HAP-1 (cell line): ENCODE results near the gene BTBD1.
"Not testable (repeated sequence)": the region's sequence is repeated elsewhere in the genome, so short reads cannot be mapped to it uniquely, and the experiment has no call there.

Experiments
- DNase-seq, 2 experiments: peaks; one replicate each; pipeline ENCODE4 v3.0.0-alpha.2; 2016 to 2020; ENCODE audit warnings: low spot score in 2 of 2
- H3K27me3 ChIP-seq: fragments of 250-450 bp; sonication (Bioruptor Pico); 2 replicates; pipeline ENCODE4 v1.5.1; 2020; ENCODE audit warnings: low read depth, mild to moderate bottlenecking, moderate library complexity
- H3K36me3 ChIP-seq: fragments of 250-450 bp; sonication (Bioruptor Pico); replicated peaks from 2 replicates; pipeline ENCODE4 v1.5.1; 2020; ENCODE audit warnings: mild to moderate bottlenecking
- H3K4me1 ChIP-seq: fragments of 250-450 bp; sonication (Bioruptor Pico); 2 replicates; pipeline ENCODE4 v1.5.1; 2020; ENCODE audit warnings: mild to moderate bottlenecking
- H3K4me3 ChIP-seq: fragments of 250-450 bp; sonication (Bioruptor Pico); 2 replicates; pipeline ENCODE4 v1.5.1; 2020; ENCODE audit warnings: mild to moderate bottlenecking, moderate library complexity
- H3K9me3 ChIP-seq: fragments of 250-450 bp; sonication (Bioruptor Pico); 2 replicates; pipeline ENCODE4 v1.5.1; 2020; ENCODE audit warnings: mild to moderate bottlenecking, moderate library complexity
- in situ Hi-C: fragments of 300-500 bp; cut with MboI; formaldehyde crosslinking; loops from 3 replicates; pipeline ENCODE4 v1.14.3; 2020; ENCODE audit warnings: low sequenced_read_pairs, inconsistent platforms, mixed read lengths

BTBD1 gene

GRCh38 chr15:83106994-83107840, 40.2 kb upstream of the BTBD1 start, which contains the start of gene TM6SF1:
Gene TM6SF1, plus strand, starts transcription at chr15:83107645. Its CDS starts 36 bp downstream, at chr15:83107681.
- peaks cover 13% of the 10 kb centered on the region for H3K4me1 ChIP-seq
- no peaks in the 10 kb centered on the region for H3K9me3 ChIP-seq
- H3K27me3 ChIP-seq: 0 out of 2 replicates have a peak, but pooled peaks cover 3% of the 10 kb centered on the region
- peak; percentile 28 to 66 for DNase-seq
- peak within 1 kb of the TSS; percentile 46 for H3K4me3 ChIP-seq
- H3K36me3 ChIP-seq: no peaks in the 10 kb centered on the region
- in situ Hi-C loops: no loop called here

DNA sequence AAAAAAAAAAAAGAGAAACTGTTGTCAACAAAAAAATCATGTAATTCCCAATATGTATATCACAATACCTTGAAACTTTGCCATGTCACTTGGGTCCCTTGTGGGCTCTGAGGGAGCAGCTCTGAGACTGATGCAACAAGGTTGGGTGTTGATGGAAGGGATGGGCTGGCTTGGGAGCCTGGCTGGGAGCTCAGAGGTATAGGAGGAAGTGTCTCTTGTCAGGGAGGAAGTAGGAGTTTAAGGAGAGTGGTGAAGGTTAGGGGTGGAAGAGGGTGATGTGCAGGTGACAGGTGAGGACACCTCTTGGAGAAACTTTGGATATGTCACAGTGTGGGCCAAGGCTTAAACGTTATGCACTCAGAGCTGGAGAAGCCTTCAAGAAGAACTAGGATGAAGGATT, 38.4 kb upstream of the BTBD1 start:
- H3K27me3 ChIP-seq: 0 out of 2 replicates have a peak, but pooled peaks cover 3% of the 10 kb centered on the region
- H3K4me1 ChIP-seq: peaks cover 13% of the 10 kb centered on the region
- in situ Hi-C loops: no loop called here
- H3K9me3 ChIP-seq: no peaks in the 10 kb centered on the region
- DNase-seq: peak in 1 of 2 experiments; percentile 8
- no peak overlapping the region for H3K4me3 ChIP-seq
- H3K36me3 ChIP-seq: no peaks in the 10 kb centered on the region

GRCh38 chr15:83104141-83104540, 37.1 kb upstream of the BTBD1 start:
- H3K4me1 ChIP-seq: peaks cover 25% of the 10 kb centered on the region
- peaks cover 5% of the 10 kb centered on the region; the same call in 1 of the 2 replicates for H3K27me3 ChIP-seq
- H3K36me3 ChIP-seq: no peaks in the 10 kb centered on the region
- no peaks in the 10 kb centered on the region for H3K9me3 ChIP-seq
- in situ Hi-C loops: no loop called here
- H3K4me3 ChIP-seq: no peak overlapping the region
- DNase-seq: no peak

- no peak overlapping the region for H3K4me3 ChIP-seq
- H3K27me3 ChIP-seq: peaks cover 8% of the 10 kb centered on the region; the same call in 1 of the 2 replicates
- peaks cover 18% of the 10 kb centered on the region for H3K4me1 ChIP-seq
- in situ Hi-C loops: no loop called here
- H3K36me3 ChIP-seq: no peaks in the 10 kb centered on the region
- H3K9me3 ChIP-seq: peaks cover 6% of the 10 kb centered on the region
- no peak for DNase-seq
These were observed 35.3 kb upstream of the BTBD1 start for GRCh38 chr15:83102346-83102745.

DNA sequence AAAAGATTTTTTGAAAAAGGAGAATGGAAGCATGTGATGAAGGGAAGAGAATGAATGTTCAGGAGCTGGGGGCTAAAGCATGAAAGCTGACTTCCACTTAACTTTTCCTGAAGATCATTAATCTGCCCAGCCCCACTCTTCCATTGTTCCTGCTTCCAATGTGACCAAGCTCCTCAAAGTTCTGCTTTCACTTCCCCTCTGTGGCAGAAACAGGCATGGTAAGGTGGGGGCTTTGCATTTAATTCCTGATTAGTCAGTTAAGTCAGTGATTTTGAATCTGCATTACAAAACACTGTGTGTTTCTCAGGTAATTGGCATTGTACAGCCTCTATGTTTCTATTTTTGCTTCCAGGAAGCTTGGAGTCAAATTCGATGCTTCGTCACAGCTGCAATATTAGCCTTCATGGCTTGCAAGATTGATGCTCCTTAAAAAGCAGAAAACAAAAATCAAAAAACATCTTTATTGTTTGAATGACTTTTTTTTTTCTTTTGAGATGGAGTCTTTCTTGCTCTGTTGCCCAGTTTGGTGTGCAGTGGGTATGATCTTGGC, 33.1 kb upstream of the BTBD1 start:
- Histone ChIP-seq H3K4me3 (no peak overlapping the region), H3K27me3 (peaks cover 12% of the 10 kb centered on the region; the same call in 1 of the 2 replicates), H3K36me3 (no peaks in the 10 kb centered on the region), H3K4me1 (peaks cover 12% of the 10 kb centered on the region), H3K9me3 (peaks cover 9% of the 10 kb centered on the region)
- DNase-seq: peak; percentile 43
- in situ Hi-C loops: no loop called here

- in situ Hi-C loops: no loop called here
- H3K9me3 ChIP-seq: peaks cover 9% of the 10 kb centered on the region
- no peak for DNase-seq
- H3K4me3 ChIP-seq: no peak overlapping the region
- H3K27me3 ChIP-seq: peaks cover 12% of the 10 kb centered on the region; the same call in 1 of the 2 replicates
- H3K4me1 ChIP-seq: peaks cover 12% of the 10 kb centered on the region
- H3K36me3 ChIP-seq: no peaks in the 10 kb centered on the region
These were observed 32.2 kb upstream of the BTBD1 start for GRCh38 chr15:83099290-83099689.

DNA sequence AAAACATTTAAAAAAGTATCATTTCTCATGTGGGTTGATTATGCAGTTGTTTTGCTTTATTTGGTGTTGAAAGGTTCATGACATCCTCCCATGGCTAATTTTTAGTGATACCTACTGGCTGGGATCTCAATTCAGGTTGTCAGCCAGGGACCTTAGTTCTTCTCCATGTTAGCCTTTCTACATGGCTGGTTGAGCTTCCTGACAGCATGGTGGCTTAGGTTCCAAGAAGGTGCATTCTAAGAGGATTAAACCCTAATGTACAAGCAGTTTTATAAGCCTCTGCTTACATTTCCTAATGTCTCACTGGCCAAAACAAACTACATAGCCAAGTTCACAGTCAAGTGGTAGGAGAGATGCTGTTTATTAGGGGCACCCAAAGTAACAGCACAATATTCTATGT, 31.0 kb upstream of the BTBD1 start:
- H3K27me3 ChIP-seq: peaks cover 12% of the 10 kb centered on the region; the same call in 1 of the 2 replicates
- H3K36me3 ChIP-seq: no peaks in the 10 kb centered on the region
- in situ Hi-C loops: no loop called here
- peaks cover 12% of the 10 kb centered on the region for H3K4me1 ChIP-seq
- DNase-seq: no peak
- H3K4me3 ChIP-seq: no peak overlapping the region
- H3K9me3 ChIP-seq: peaks cover 9% of the 10 kb centered on the region

DNA sequence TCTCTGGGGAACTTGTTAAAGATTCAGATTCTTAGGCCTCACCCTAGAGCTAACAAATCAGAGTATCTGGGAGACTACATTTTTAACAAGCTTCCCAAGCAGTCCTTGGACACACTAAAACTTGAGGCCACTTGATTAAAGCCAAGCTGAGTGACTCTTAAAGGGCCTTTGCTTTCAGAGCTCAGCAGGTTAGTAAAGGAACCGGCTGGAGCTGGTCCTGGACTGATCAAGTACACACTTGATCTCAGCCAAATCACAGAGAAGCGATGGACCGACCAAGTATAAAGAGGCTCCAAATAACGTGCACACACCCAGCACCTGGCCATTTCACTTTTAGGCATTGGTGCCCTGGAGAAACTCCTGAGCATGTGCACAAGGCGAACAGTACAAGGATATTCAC, 27.5 kb upstream of the BTBD1 start:
- DNase-seq: no peak
- H3K4me1 ChIP-seq: peaks cover 3% of the 10 kb centered on the region; the same call in 1 of the 2 replicates
- H3K4me3 ChIP-seq: no peak overlapping the region
- peaks cover 12% of the 10 kb centered on the region; the same call in 1 of the 2 replicates for H3K27me3 ChIP-seq
- no peaks in the 10 kb centered on the region for H3K36me3 ChIP-seq
- in situ Hi-C loops: no loop called here
- peaks cover 9% of the 10 kb centered on the region for H3K9me3 ChIP-seq

- Histone ChIP-seq H3K9me3 (0 out of 2 replicates have a peak, but pooled peaks cover 2% of the 10 kb centered on the region), H3K4me1 (no peaks in the 10 kb centered on the region), H3K36me3 (no peaks in the 10 kb centered on the region), H3K4me3 (no peak overlapping the region), H3K27me3 (peaks cover 8% of the 10 kb centered on the region; the same call in 1 of the 2 replicates)
- peak in 1 of 2 experiments; percentile 6 for DNase-seq
- in situ Hi-C loops: no loop called here
These were observed 25.4 kb upstream of the BTBD1 start for GRCh38 chr15:83092309-83092976.

DNA sequence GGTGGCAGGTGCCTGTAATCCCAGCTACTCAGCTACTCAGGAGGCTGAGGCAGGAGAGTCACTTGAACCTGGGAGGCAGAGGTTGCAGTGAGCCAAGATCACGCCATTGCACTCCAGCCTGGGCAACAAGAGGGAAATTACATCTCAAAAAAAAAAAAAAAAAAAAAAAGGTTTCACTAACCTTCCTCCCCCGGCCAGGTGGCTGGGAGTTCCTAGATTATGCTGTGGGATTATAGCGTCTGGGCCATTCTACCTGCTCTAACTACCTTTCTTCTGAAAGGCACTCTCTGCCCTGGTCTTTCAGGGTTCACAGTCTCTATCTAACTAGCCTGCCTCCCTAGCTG, 24.9 kb upstream of the BTBD1 start:
- DNase-seq: peak in 1 of 2 experiments; percentile 5
- H3K36me3 ChIP-seq, H3K9me3 ChIP-seq, H3K4me3 ChIP-seq, H3K4me1 ChIP-seq, in situ Hi-C loops: not testable (repeated sequence)
- H3K27me3 ChIP-seq: peaks cover 11% of the 10 kb centered on the region; the same call in 1 of the 2 replicates

- Histone ChIP-seq H3K27me3 (peaks cover 8% of the 10 kb centered on the region; the same call in 1 of the 2 replicates), H3K4me3 (no peak overlapping the region), H3K9me3 (no peaks in the 10 kb centered on the region), H3K36me3 (no peaks in the 10 kb centered on the region), H3K4me1 (no peaks in the 10 kb centered on the region)
- DNase-seq: no peak
- in situ Hi-C loops: no loop called here
These were observed 23.4 kb upstream of the BTBD1 start for GRCh38 chr15:83090465-83090864.

- Histone ChIP-seq H3K4me1 (no peaks in the 10 kb centered on the region), H3K27me3 (peaks cover 8% of the 10 kb centered on the region; the same call in 1 of the 2 replicates), H3K36me3 (no peaks in the 10 kb centered on the region), H3K4me3 (no peak overlapping the region), H3K9me3 (no peaks in the 10 kb centered on the region)
- in situ Hi-C loops: no loop called here
- DNase-seq: no peak
These were observed 21.8 kb upstream of the BTBD1 start for GRCh38 chr15:83088876-83089275.

GRCh38 chr15:83087576-83087975, 20.5 kb upstream of the BTBD1 start:
- in situ Hi-C loops: no loop called here
- Histone ChIP-seq H3K9me3 (no peaks in the 10 kb centered on the region), H3K27me3 (peaks cover 8% of the 10 kb centered on the region; the same call in 1 of the 2 replicates), H3K4me3 (no peak overlapping the region), H3K4me1 (no peaks in the 10 kb centered on the region), H3K36me3 (no peaks in the 10 kb centered on the region)
- no peak for DNase-seq
